ENCODE measurements around the gene KSR2.

The KSR2 gene

DNA sequence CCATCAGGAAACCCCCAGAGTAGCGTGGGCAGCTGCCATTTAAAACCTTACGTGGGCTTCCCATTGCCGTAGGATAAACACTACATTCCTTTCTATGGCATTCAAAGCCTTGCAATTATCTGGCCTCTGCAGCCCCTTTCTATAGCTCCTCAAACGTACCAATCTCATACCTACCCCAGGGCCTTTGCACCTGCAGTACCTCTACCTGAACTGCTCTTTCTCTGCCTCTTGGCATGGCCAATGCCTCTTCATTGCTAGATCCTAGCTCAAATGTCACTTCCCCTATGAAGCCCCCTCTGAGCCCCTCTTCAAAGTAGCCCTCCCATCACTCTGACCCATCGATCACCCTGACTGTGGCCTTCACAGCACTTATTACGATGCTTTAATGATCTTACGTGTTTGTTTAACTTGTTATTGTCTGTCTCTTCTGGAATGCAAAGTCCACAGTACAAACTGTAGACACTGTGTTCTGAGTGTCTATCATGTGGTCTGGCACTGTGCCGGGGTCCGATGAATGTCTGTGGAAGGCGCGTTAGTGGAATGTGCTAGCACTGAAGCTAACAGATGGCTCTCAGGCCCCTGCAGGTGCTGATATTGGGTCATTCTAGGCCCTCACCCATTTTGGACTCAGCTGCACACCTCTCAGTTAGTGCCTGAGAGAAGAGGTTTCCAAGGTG, 450.1 kb downstream of the KSR2 start:
- no peak for DNase-seq

GRCh38 chr12:117517219-117517739, 451.5 kb downstream of the KSR2 start:
- no peak for DNase-seq

- no peak for DNase-seq
Measured at GRCh38 chr12:117516034-117516433, 452.8 kb downstream of the KSR2 start.

DNA sequence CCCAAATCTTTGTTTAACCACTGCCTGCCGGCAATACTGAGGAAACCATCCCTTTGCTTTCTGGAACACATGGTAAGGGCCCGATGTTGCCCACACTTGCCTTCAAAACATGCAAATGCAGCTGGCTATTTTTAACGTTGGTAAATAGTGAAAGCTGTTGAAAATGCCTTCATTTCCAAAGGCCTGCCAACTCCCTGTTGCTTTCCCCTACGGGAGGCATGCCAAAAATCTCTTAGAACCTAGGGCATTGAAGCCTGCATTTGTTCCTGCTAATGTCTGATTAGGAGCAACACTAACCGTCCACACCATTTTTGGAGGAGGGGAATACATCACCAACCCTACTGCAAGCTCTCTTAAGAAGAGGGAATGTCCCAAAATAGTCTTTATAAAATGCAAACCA, 454.8 kb downstream of the KSR2 start:
- DNase-seq: peak; percentile 85

DNA sequence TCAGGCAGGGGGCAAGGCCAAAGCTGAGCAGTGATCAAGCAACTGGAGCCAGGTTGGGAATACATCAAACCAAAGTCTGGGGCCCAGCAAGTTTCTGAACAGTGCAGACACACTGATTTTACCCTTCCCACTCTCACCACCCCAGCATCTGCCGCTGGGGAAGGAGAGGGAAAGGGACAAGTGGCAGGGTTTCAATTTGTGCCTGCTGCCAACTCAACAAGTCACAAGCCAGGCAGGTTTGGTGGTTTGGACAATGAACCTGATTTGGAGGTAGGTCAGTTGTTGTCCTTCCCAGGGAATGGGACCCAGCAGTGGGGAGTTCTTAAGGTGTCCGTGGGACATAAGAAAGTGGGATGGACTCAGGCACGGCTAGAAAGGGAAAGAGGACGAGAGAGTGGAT, 455.4 kb downstream of the KSR2 start:
- DNase-seq: no peak

DNA sequence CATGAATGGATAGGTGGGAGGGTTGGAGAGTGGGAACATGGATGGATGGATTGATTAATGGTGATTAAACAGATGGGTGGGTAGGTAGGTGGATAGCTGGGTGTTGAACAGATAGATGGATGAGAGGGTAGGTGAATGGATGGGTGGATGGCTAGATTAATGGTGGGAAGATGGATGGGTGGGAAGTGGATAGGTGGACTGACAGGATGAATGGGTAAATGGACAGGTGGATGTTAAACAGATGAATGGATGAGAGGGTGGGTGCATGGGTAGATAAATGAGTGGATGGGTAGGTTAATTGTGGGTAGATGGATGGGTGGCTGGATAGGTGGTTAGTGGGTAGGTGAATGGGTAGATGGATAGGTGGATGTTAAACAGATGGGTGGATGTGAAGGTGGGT, 460.3 kb downstream of the KSR2 start:
- DNase-seq: no peak

DNA sequence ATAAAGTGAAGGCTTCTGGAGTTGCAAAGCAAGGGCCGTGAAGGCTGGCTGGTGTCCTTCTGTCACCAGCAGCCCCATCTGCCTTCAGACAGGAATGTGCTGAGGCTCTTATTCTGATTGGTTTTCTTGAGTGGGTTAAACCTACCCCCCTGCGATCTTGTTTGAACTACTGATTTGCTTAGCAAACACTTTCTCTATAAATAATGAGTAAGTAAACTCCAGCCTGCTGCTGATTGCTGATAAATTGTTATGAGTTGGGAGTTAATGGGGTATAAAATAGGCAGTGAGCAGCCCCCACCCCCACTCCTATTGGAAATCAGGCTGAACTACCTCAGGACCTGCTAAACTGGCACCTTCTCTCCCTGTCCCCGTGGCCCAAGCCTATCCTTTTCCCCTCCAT, 461.2 kb downstream of the KSR2 start:
- DNase-seq: peak; percentile 74

DNA sequence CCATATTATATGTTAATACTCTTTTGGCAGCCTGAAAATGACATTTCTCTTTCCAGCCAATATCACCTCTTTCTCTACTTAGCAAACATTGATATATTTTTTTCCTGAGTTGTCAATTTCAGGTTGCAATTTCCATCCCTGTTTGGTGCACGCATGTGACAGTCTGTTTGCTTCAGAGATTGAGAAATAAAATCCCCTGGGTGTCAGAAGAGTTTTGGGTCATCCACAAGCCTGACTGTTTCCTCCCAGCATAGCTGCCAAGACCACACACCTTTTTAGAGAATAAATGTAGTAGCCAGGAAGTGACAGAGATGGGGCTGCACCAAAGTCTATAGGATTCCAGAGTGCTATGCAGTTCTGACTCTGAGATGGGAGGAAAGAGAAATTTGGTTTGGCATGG, 462.5 kb downstream of the KSR2 start:
- DNase-seq: no peak

- no peak for DNase-seq
Measured at GRCh38 chr12:117502633-117503032, 466.2 kb downstream of the KSR2 start.

- DNase-seq: no peak
Measured at GRCh38 chr12:117502233-117502632, 466.6 kb downstream of the KSR2 start.

DNA sequence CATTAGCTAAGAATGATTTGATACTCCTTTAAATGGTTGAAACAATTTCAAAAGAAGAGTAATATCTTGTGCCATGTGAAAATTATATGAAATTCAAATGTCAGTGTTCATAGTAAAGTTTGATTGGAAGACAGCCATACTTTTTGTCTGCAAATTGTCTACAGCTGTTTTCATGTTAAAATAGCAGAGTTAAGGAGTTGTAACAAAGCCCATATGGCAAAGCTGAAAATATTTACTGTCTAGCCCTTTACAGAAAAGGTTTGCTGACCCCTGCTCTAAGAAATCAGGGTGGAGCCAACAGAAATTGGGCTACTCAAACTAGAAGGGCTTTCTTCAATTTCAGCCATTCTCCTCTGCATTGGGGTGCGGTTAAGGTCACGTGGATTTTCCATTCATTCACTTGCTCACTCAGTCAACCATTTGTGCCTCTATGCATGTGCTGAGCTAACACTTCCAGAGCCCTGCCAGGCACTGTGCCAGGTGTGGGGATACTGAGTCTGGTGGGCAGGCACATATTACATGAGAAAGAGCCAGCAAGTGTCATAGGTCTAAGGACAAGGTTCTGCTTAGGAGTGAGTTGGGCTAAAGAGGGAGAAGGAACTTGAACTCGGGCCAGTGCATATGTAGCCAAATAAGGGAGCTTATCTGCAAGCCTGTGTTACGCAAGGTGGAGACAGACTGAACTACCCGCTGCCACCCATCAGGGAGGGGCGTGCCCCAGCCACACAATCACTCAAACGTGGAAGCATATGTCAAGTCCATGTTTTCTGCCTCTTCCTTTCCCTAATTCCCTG, 467.5 kb downstream of the KSR2 start:
- DNase-seq: no peak

DNA sequence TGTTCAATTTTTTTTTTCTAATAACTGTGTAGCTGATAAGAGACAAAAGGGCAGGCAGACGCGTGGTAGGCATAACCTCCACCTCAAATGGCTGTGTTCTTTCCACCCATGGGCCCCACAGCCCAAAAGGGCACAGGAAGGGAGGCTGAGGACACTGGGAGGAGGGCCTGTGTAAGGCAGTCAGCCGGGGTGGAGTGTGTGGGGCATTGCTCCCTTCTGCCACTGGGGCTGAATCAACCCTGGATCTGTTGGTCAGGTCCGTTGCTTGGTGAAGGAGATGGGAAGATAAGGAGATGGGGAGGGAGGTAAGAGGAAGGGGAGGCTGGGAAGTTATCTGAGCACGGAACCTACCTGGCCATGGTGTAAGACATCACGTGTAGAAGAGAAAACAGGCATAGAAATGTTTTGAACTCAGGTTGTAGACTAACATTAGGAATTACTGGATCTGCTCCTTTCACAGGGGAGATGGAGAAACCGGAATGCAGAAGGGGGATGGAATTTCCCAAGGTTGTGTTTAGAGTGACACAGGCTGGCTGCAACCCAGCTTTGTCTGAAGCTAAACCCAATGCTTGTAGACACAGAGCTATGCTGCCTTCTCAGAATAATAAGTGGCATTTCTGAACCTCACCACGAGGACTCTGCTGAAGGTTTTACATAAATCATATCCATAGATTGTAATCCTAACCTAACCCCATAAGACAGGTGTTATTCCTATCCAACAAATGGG, 468.9 kb downstream of the KSR2 start:
- DNase-seq: no peak

DNA sequence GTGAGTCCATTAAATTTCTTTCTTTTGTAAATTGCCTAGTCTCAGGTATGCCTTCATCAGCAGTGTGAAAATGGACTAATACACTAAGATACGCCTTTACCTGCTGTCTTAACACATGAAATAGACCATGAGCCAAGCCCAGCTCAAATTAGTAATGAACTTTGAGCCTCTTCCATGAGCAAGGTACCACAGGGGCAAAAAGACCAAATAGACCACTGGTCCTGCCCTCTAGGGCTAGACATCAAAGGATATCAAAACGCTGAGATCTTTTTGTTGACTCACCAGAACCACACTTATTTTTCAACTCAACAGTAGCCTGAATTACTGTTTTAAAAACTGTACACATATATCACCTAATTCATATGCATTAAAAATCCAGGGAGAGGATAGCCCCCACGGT, 469.9 kb downstream of the KSR2 start:
- DNase-seq: no peak

GRCh38 chr12:117498256-117498655, 470.5 kb downstream of the KSR2 start:
- no peak for DNase-seq

DNA sequence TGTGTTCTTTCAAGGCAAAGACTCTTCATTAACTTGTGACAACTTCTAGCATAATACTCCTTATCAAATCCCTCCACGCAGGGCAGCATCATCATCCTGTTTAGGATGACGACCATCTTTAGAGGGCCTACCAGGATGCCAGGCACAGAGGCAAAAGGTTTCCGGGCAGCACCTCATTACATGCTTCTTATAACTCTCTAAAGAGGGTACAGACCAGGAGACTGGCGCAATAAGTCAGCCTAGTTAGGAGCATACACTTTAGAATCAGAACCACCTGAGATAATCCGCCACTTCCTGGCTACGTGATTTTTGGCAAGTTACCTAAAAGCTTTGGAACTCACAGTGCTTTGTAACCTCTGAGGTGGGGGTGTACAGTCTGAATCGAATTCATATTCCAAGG, 471.4 kb downstream of the KSR2 start:
- DNase-seq: no peak

DNA sequence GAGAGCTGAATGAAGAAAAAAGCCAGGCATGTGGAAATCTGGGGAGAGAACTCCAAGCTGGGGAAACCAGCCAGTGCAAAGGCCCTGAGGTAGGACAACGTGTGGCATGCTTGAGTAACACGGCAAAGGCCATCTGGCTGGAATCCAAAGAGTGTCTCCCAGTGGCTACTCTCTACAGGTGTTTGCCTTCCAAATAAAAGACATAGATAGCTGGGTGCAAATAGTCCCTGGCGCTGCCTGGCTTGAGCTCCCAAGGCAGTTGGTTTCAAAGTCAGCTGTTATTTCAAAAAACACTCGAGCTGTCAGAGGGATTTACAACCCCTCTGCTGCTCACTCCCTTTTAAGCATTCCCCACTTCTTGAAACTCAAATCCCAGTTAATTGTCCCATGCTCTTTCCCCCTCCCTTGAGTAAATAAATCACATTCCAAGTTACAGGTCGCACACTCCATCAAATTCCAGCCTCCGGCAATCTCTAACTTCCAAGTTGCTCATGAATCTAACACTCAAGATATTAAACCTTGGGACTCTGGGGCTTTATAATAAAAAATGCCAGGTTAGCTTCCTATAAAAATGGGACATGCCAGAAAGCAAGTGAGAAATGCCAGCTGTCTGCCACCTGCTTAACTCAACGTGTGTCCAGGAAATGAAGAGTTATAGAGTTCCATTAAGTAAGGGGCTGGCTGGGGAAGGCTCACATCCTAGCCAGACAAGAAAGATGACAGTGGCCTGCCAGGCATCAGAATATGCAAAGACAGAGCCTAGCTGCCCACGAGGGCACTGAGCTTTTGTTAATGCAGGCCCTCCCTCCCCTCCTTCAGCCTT, 473.7 kb downstream of the KSR2 start:
- peak; percentile 82 for DNase-seq

DNA sequence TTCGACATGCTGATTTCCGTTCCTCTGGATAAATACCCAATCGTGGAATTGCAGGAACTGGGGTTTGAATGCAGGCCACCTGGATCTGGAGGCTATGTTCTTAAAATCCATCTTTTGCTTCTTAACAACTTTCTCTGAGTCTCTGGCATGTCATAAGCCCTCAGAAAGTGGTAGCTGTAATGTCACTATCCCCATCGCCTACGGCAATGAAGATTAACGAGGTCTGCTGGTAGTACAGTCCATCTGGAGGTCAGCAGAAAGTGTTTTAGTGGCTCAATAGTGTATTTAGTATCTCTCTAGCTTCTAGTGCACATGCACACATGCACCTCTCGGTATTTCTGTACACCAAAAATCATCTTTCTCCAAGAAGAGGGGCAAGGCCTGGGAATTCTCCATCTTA, 477.1 kb downstream of the KSR2 start:
- DNase-seq: no peak

GRCh38 chr12:117490130-117490529, 478.7 kb downstream of the KSR2 start:
- no peak for DNase-seq

- no peak for DNase-seq
Measured at GRCh38 chr12:117489671-117490070, 479.1 kb downstream of the KSR2 start.

GRCh38 chr12:117486840-117487659, 481.7 kb downstream of the KSR2 start:
- DNase-seq: no peak

DNA sequence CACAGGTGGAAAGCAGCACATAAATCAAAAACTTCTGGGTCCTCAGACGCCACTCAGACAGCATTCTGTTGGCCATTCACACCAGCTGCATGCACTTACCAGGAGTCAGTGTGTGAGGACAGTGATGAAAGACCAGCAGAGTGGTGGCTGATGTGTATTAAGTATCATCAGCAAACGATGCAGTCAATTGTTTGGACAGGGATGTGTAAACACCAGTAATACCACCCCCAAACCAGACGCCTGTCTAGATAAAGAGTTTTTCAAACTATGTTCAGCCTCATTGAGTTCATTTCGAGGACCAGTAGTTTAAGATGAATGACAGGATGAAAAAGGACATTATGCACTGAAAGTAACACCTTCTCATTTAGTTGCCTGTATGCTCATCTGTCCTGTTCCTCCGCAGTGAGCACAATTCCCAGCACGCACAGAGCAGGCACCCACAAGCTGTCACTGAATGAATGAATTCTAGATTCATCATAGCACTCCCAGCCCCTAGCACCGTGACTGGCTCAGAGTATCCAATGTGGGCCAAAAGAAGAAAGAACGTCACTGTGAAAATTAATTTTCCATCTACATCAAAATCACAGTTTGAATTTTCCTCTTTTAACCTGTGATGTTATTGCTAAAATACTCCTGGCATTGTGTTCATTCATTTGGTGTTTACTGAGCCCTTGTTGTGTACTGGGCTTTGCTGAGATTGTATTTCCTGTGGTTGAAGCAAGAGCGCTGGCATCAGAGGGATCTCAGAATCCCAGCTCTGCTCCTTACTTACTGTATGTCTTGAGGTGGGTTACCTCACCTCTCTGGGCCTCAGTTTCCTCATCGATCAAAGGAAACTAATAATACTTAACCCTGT, 482.6 kb downstream of the KSR2 start:
- peak; percentile 87 for DNase-seq

Measured in NCI-H1105 (cell line).